Testis (tissue), 3 donors: ENCODE results near the gene CUEDC1. TPM values are rescaled to one million over a fixed set of nuclear protein-coding genes. Genes with fewer than 3 reads are reported as not detected.
A peak's percentile ranks its signal among the peaks of the same experiment; 100 is the strongest.
"Not testable (repeated sequence)": the region's sequence is repeated elsewhere in the genome, so short reads cannot be mapped to it uniquely, and the experiment has no call there.

Source experiments
- DNase-seq: peaks from one replicate; pipeline ENCODE4 v3.0.0-alpha.2; 2019
- H3K27ac ChIP-seq, 2 donors: fragments of 200-600 bp; sonication (generic); one replicate each; pipeline ENCODE4 v1.5.1; 2019
- H3K27me3 ChIP-seq: fragments of 200-600 bp; sonication (generic); one replicate; pipeline ENCODE4 v1.5.1; 2019
- H3K36me3 ChIP-seq: fragments of 200-600 bp; sonication (generic); one replicate; pipeline ENCODE4 v1.5.1; 2017; ENCODE audit warnings: low read depth; ENCODE audit errors: missing control alignments
- H3K4me1 ChIP-seq: fragments of 200-600 bp; sonication (generic); one replicate; pipeline ENCODE4 v1.5.1; 2019
- H3K4me3 ChIP-seq, 2 donors: fragments of 200-600 bp; sonication (generic); one replicate each; pipeline ENCODE4 v1.5.1; 2017 to 2019
- H3K9me3 ChIP-seq: fragments of 200-600 bp; sonication (generic); one replicate; pipeline ENCODE4 v1.5.1; 2017
- CTCF ChIP-seq, 3 experiments: fragments of 450-650 bp in 2 of 3; fragments of 200-600 bp in 1 of 3; sonication (generic) in 1 of 3; IDR thresholded peaks; one replicate each; pipeline ENCODE4 v1.5.1; 2016 to 2019; ENCODE audit warnings: antibody characterized with exemption in 3 of 3, mild to moderate bottlenecking in 2 of 3, moderate library complexity in 1 of 3
- POLR2A ChIP-seq: fragments of 450-650 bp; IDR thresholded peaks from one replicate; pipeline ENCODE4 v1.6.1; 2017; ENCODE audit warnings: antibody characterized with exemption, mild to moderate bottlenecking, moderate library complexity
- WGBS, 2 donors: methylation state at CpG; one replicate each; pipeline ENCODE4 v1.1.5; 2018; 5-methylcytosine and 5-hydroxymethylcytosine counted together
- intact Hi-C: fragments of 100-400 bp; cut with DNase I; formaldehyde crosslinking; loops from one replicate; pipeline ENCODE4 v1.15.1; 2023; ENCODE audit warnings: low total_unique reads
- polyA plus RNA-seq: library from polyadenylated mRNA; stranded (reverse); fragments of 350-450 nt; fragmentation: Illumina TruSeq; extraction: RNeasy Lipid Tissue Mini Kit (QIAGEN cat#74804); gene quantifications from one replicate; pipeline ENCODE4 v1.2.3, GENCODE V29; 2014; ENCODE audit warnings: low read depth, low replicate concordance; ENCODE audit not compliant: insufficient read depth
- total RNA-seq, 2 donors: library from RNA; depleted of rRNA; stranded (reverse); fragments of >200 nt; gene quantifications; one replicate each; pipeline ENCODE4 v1.2.3, GENCODE V29; 2016

CUEDC1 gene
- total and polyA plus RNA-seq, 3 donors from 2014 or later, result 6.5 to 13.3 (median 8.6) TPM

- TF ChIP-seq CTCF (IDR thresholded peaks at IDR 0.05), result no peak
- TF ChIP-seq POLR2A, result no peak
- H3K9me3 ChIP-seq, result no peaks in the 10 kb centered on the region
- WGBS, 2 donors, result 64 to 75% methylated on average over 9 of the region's 9 CpGs
- intact Hi-C loops, result loop anchor here (10.0 kb wide), 1 partner anchor 262 kb away; no protein-coding TSS in a partner anchor
- no peak overlapping the region for H3K4me3 ChIP-seq
- DNase-seq, result no peak
- H3K4me1 ChIP-seq, result peaks cover 41% of the 10 kb centered on the region
- no peaks in the 10 kb centered on the region for H3K27me3 ChIP-seq
- no peaks in the 10 kb centered on the region for H3K36me3 ChIP-seq
- H3K27ac ChIP-seq, result peak overlapping the region; percentile 83 to 89
Measured at GRCh38 chr17:57852092-57852954, 102.9 kb downstream of the CUEDC1 start.

- H3K27me3 ChIP-seq, result no peaks in the 10 kb centered on the region
- intact Hi-C loops, result loop anchor here (10.0 kb wide), 1 partner anchor 265 kb away; no protein-coding TSS in a partner anchor
- TF ChIP-seq CTCF (IDR thresholded peaks at IDR 0.05), result peak in 1 of 3 experiments; percentile 17
- TF ChIP-seq POLR2A, result peak; percentile 29
- H3K4me3 ChIP-seq, result peak within 1 kb of the TSS; percentile 80 to 93
- H3K27ac ChIP-seq, result peak within 1 kb of the TSS; percentile 83 to 89
- H3K36me3 ChIP-seq, result no peaks in the 10 kb centered on the region
- DNase-seq, result peak; percentile 99
- peaks cover 41% of the 10 kb centered on the region for H3K4me1 ChIP-seq
- H3K9me3 ChIP-seq, result no peaks in the 10 kb centered on the region
- WGBS, 2 donors, result 0 to 1% methylated on average over 49 to 57 of the region's 57 CpGs
Measured at GRCh38 chr17:57849874-57850754, 105.1 kb downstream of the CUEDC1 start, which contains the start of gene MRPS23. TSS of gene MRPS23 (minus strand) at chr17:57850044. CDS start at chr17:57850010, 34 bp downstream.

- DNase-seq, result no peak
- Histone ChIP-seq H3K36me3 (no peaks in the 10 kb centered on the region), H3K27ac (peak overlapping the region; percentile 72 to 83), H3K4me3 (peak overlapping the region; percentile 80 to 93), H3K4me1 (peaks cover 41% of the 10 kb centered on the region), H3K27me3 (no peaks in the 10 kb centered on the region), H3K9me3 (no peaks in the 10 kb centered on the region)
- WGBS, 2 donors, result 10% methylated on average over 23 to 27 of the region's 27 CpGs
- no peak for TF ChIP-seq CTCF (IDR thresholded peaks at IDR 0.05)
- TF ChIP-seq POLR2A, result no peak
- intact Hi-C loops, result no loop called here
Measured at GRCh38 chr17:57849163-57849873, 105.9 kb downstream of the CUEDC1 start.

GRCh38 chr17:57846056-57846945 lies 108.9 kb downstream of the CUEDC1 start:
- H3K36me3 ChIP-seq, H3K27me3 ChIP-seq, H3K9me3 ChIP-seq, H3K27ac ChIP-seq, DNase-seq, intact Hi-C loops, H3K4me3 ChIP-seq: not testable (repeated sequence)
- 81 to 82% methylated on average over 20 to 27 of the region's 32 CpGs for WGBS, 2 donors
- H3K4me1 ChIP-seq, result peaks cover 13% of the 10 kb centered on the region
